Fibroblast of lung (primary cell): ENCODE measurements around the gene MAPKAP1. TPM values are rescaled to one million over a fixed set of nuclear protein-coding genes. Genes with fewer than 3 reads are reported as not detected.

Experiments used
- DNase-seq, 2 donors: peaks; one replicate each; pipeline versions ENCODE4 v3.0.0 to v3.0.0-alpha.2; 2010; ENCODE audit warnings: low read depth in 2 of 2
- H2AFZ ChIP-seq: 2 replicates; pipeline ENCODE4 v1.5.1; 2012; ENCODE audit warnings: low read length, control low read depth, inconsistent platforms
- H3K27ac ChIP-seq: 2 replicates; pipeline ENCODE4 v1.5.1; 2011; ENCODE audit warnings: low read length, control low read depth; ENCODE audit not compliant: insufficient read depth
- H3K27me3 ChIP-seq: 2 replicates; pipeline ENCODE4 v1.5.1; 2011; ENCODE audit warnings: mild to moderate bottlenecking, low read length; ENCODE audit not compliant: control insufficient read depth, insufficient read depth
- H3K36me3 ChIP-seq: 2 replicates; pipeline ENCODE4 v1.5.1; 2011; ENCODE audit warnings: low read length; ENCODE audit not compliant: control insufficient read depth, insufficient read depth
- H3K4me1 ChIP-seq: 2 replicates; pipeline ENCODE4 v1.5.1; 2011; ENCODE audit warnings: low read length; ENCODE audit not compliant: control insufficient read depth, insufficient read depth; ENCODE audit errors: extremely low read depth
- H3K4me2 ChIP-seq: 2 replicates; pipeline ENCODE4 v1.5.1; 2011; ENCODE audit warnings: low read length, control low read depth; ENCODE audit not compliant: insufficient read depth; ENCODE audit errors: extremely low read depth
- H3K4me3 ChIP-seq, 4 experiments: fragments of 200-600 bp in 1 of 4; sonication (generic) in 1 of 4; replicated peaks in 1 of 4; 2 replicates each; pipeline ENCODE4 v1.5.1; 2011 to 2016; ENCODE audit warnings: low read length in 4 of 4, low read depth in 3 of 4, mild to moderate bottlenecking in 3 of 4, control low read depth in 2 of 4, inconsistent platforms in 1 of 4, mixed read lengths in 1 of 4; ENCODE audit not compliant: insufficient read depth in 1 of 4; ENCODE audit errors: control extremely low read depth in 1 of 4
- H3K79me2 ChIP-seq: 2 replicates; pipeline ENCODE4 v1.5.1; 2012; ENCODE audit warnings: mild to moderate bottlenecking, low read length, inconsistent platforms; ENCODE audit not compliant: control insufficient read depth, insufficient read depth
- H3K9ac ChIP-seq: 2 replicates; pipeline ENCODE4 v1.5.1; 2011; ENCODE audit warnings: mild to moderate bottlenecking, low read length, control low read depth; ENCODE audit not compliant: insufficient read depth
- H3K9me3 ChIP-seq: 2 replicates; pipeline ENCODE4 v1.5.1; 2012; ENCODE audit warnings: low read depth, low read length; ENCODE audit not compliant: control insufficient read depth, insufficient read depth
- H4K20me1 ChIP-seq: 2 replicates; pipeline ENCODE4 v1.5.1; 2011; ENCODE audit warnings: low read length; ENCODE audit not compliant: control insufficient read depth, insufficient read depth; ENCODE audit errors: extremely low read depth
- EZH2 ChIP-seq: IDR thresholded peaks from 2 replicates; pipeline ENCODE4 v1.5.1; 2012; ENCODE audit warnings: low read length, control low read depth, mild to moderate bottlenecking; ENCODE audit errors: missing control alignments
- polyA plus RNA-seq, 2 donors: library from polyadenylated mRNA; depleted of rRNA in 1 of 2; stranded (reverse) in 1 of 2; unstranded in 1 of 2; fragments of >200 nt; gene quantifications; 2 replicates each; pipeline ENCODE4 v1.2.1, GENCODE V29; 2011 to 2012; ENCODE audit warnings: missing spikeins in 1 of 2
- total RNA-seq: library from RNA; depleted of rRNA; stranded (reverse); fragments of >200 nt; gene quantifications from 2 replicates; pipeline ENCODE4 v1.2.1, GENCODE V29; 2014
- TF ChIP-seq, protein P1 (sequence below), 2 donors: IDR thresholded peaks in 1 of 2; conservative IDR thresholded peaks in 1 of 2; 1 replicate in 1 of 2; 2 replicates in 1 of 2; pipeline ENCODE4 v1.5.1; 2011 to 2012; ENCODE audit warnings: low read length in 2 of 2, control low read depth in 1 of 2, inconsistent platforms in 1 of 2, low read depth in 1 of 2, mild to moderate bottlenecking in 1 of 2

Gene MAPKAP1
- total and polyA plus RNA-seq, 2 donors (not counting 1 experiment from before 2014, with no cell fraction given): 63.7 to 127 TPM

- Histone ChIP-seq H3K9ac (no peak overlapping the region), H3K79me2 (no peaks in the 10 kb centered on the region), H3K9me3 (no peaks in the 10 kb centered on the region), H3K36me3 (no peaks in the 10 kb centered on the region), H3K27ac (no peak overlapping the region), H3K4me3 (no peak overlapping the region), H4K20me1 (no peaks in the 10 kb centered on the region), H3K4me2 (no peak overlapping the region), H2AFZ (no peak overlapping the region), H3K27me3 (no peaks in the 10 kb centered on the region), H3K4me1 (no peaks in the 10 kb centered on the region)
- no peak for TF ChIP-seq EZH2
- TF ChIP-seq, protein P1, sequence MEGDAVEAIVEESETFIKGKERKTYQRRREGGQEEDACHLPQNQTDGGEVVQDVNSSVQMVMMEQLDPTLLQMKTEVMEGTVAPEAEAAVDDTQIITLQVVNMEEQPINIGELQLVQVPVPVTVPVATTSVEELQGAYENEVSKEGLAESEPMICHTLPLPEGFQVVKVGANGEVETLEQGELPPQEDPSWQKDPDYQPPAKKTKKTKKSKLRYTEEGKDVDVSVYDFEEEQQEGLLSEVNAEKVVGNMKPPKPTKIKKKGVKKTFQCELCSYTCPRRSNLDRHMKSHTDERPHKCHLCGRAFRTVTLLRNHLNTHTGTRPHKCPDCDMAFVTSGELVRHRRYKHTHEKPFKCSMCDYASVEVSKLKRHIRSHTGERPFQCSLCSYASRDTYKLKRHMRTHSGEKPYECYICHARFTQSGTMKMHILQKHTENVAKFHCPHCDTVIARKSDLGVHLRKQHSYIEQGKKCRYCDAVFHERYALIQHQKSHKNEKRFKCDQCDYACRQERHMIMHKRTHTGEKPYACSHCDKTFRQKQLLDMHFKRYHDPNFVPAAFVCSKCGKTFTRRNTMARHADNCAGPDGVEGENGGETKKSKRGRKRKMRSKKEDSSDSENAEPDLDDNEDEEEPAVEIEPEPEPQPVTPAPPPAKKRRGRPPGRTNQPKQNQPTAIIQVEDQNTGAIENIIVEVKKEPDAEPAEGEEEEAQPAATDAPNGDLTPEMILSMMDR (conservative IDR thresholded peaks at IDR 0.05 in 1 of 2, IDR thresholded peaks at IDR 0.05 in 1 of 2; ENCODE audit: low read depth in 1 of 2, low read length in 2 of 2): no peak
- DNase-seq: no peak
Measured at GRCh38 chr9:125422853-125423252, 284.2 kb downstream of the MAPKAP1 start.

- no peak overlapping the region for H3K27ac ChIP-seq
- H3K9ac ChIP-seq: no peak overlapping the region
- H3K79me2 ChIP-seq: no peaks in the 10 kb centered on the region
- H3K4me2 ChIP-seq: no peak overlapping the region
- no peak for TF ChIP-seq EZH2
- TF ChIP-seq, protein P1 (conservative IDR thresholded peaks at IDR 0.05 in 1 of 2, IDR thresholded peaks at IDR 0.05 in 1 of 2; ENCODE audit: low read depth in 1 of 2, low read length in 2 of 2): no peak
- no peaks in the 10 kb centered on the region for H3K36me3 ChIP-seq
- H3K4me1 ChIP-seq: no peaks in the 10 kb centered on the region
- H4K20me1 ChIP-seq: no peaks in the 10 kb centered on the region
- H3K27me3 ChIP-seq: no peaks in the 10 kb centered on the region
- no peak overlapping the region for H3K4me3 ChIP-seq
- no peaks in the 10 kb centered on the region for H3K9me3 ChIP-seq
- DNase-seq: no peak
- no peak overlapping the region for H2AFZ ChIP-seq
Measured at GRCh38 chr9:125421591-125422181, 285.3 kb downstream of the MAPKAP1 start.

DNA sequence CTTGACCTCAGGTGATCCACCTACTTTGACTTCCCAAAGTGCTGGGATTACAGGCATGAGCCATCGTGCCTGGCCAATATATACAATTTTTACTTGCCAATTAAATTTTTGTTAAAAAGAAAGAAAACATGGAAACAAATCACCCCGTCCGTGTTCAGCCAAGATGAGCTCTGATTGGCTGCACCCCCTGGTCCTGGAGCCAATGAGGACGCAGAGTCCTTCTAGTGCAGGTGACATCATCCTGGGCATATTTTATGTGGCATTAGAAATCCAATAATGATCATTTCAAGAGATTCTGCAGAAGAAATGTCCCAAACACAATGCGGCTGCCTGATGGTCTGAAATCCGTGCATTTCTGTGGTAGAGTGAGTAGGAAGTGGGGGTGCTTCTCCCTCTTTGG is 285.8 kb downstream of the MAPKAP1 start:
- Histone ChIP-seq H3K4me3 (no peak overlapping the region), H3K4me2 (no peak overlapping the region), H3K79me2 (no peaks in the 10 kb centered on the region), H3K27ac (no peak overlapping the region), H3K9ac (no peak overlapping the region), H3K36me3 (no peaks in the 10 kb centered on the region), H2AFZ (no peak overlapping the region), H3K9me3 (no peaks in the 10 kb centered on the region), H3K27me3 (no peaks in the 10 kb centered on the region), H3K4me1 (no peaks in the 10 kb centered on the region), H4K20me1 (no peaks in the 10 kb centered on the region)
- no peak for DNase-seq
- no peak for TF ChIP-seq EZH2
- TF ChIP-seq, protein P1 (conservative IDR thresholded peaks at IDR 0.05 in 1 of 2, IDR thresholded peaks at IDR 0.05 in 1 of 2; ENCODE audit: low read depth in 1 of 2, low read length in 2 of 2): no peak
